Stomach smooth muscle (tissue), 2 donors: ENCODE data around the gene IGLL1.

Source experiments
- H3K27ac ChIP-seq: one replicate; pipeline ENCODE4 v1.7.0; 2013; ENCODE audit warnings: mild to moderate bottlenecking, low read length, inconsistent platforms
- H3K27me3 ChIP-seq, 2 donors: one replicate each; pipeline ENCODE4 v1.7.0; 2013; ENCODE audit warnings: low read length in 2 of 2; ENCODE audit not compliant: insufficient read depth in 2 of 2, control insufficient read depth in 1 of 2
- H3K36me3 ChIP-seq, 2 donors: one replicate each; pipeline ENCODE4 v1.7.0; 2013; ENCODE audit warnings: low read length in 2 of 2; ENCODE audit not compliant: control insufficient read depth in 2 of 2, insufficient read depth in 2 of 2
- H3K4me1 ChIP-seq: one replicate; pipeline ENCODE4 v1.7.0; 2013; ENCODE audit warnings: low read length; ENCODE audit not compliant: control insufficient read depth, insufficient read depth
- H3K4me3 ChIP-seq, 2 donors: one replicate each; pipeline ENCODE4 v1.7.0; 2013; ENCODE audit warnings: low read length in 2 of 2
- H3K9ac ChIP-seq, 2 donors: one replicate each; pipeline ENCODE4 v1.7.0; 2013; ENCODE audit warnings: low read length in 2 of 2, mild to moderate bottlenecking in 1 of 2
- H3K9me3 ChIP-seq, 2 donors: one replicate each; pipeline ENCODE4 v1.7.0; 2013; ENCODE audit warnings: low read length in 2 of 2; ENCODE audit not compliant: control insufficient read depth in 2 of 2
- donor health status: healthy.
- donor health status: Pancreatic carcinoma.

The IGLL1 gene

GRCh38 chr22:23571486-23571885, 8.6 kb downstream of the IGLL1 start:
- Histone ChIP-seq H3K4me1 (no peaks in the 10 kb centered on the region), H3K9ac (no peak overlapping the region), H3K27ac (no peak overlapping the region), H3K4me3 (no peak overlapping the region), H3K9me3 (no peaks in the 10 kb centered on the region), H3K27me3 (peaks cover under 1 to 4% of the 10 kb centered on the region in 2 donors), H3K36me3 (no peaks in the 10 kb centered on the region)

GRCh38 chr22:23570681-23571080, 9.4 kb downstream of the IGLL1 start:
- H3K9me3 ChIP-seq, result no peaks in the 10 kb centered on the region
- H3K27me3 ChIP-seq, result peaks cover 7 to 8% of the 10 kb centered on the region in 2 donors
- H3K4me1 ChIP-seq, result peaks cover 5% of the 10 kb centered on the region
- H3K36me3 ChIP-seq, result no peaks in the 10 kb centered on the region
- H3K27ac ChIP-seq, result no peak overlapping the region
- no peak overlapping the region for H3K4me3 ChIP-seq
- no peak overlapping the region for H3K9ac ChIP-seq

- Histone ChIP-seq H3K27me3 (peaks cover 11 to 14% of the 10 kb centered on the region in 2 donors), H3K9ac (no peak overlapping the region), H3K36me3 (no peaks in the 10 kb centered on the region), H3K4me3 (no peak overlapping the region), H3K4me1 (peaks cover 11% of the 10 kb centered on the region), H3K9me3 (no peaks in the 10 kb centered on the region), H3K27ac (no peak overlapping the region)
These were observed 10.4 kb downstream of the IGLL1 start for GRCh38 chr22:23569716-23570115.

- no peaks in the 10 kb centered on the region for H3K36me3 ChIP-seq
- H3K4me1 ChIP-seq, result peaks cover 11% of the 10 kb centered on the region
- peaks cover 13 to 18% of the 10 kb centered on the region in 2 donors for H3K27me3 ChIP-seq
These were observed 10.8 kb downstream of the IGLL1 start for GRCh38 chr22:23569291-23569690.

GRCh38 chr22:23566705-23567475, 13.2 kb downstream of the IGLL1 start:
- Histone ChIP-seq H3K36me3 (no peaks in the 10 kb centered on the region), H3K9ac (no peak overlapping the region), H3K27me3 (peaks cover 23 to 25% of the 10 kb centered on the region in 2 donors), H3K9me3 (no peaks in the 10 kb centered on the region), H3K4me3 (peak overlapping the region in 1 of 2 donors; percentile 67), H3K4me1 (peaks cover 11% of the 10 kb centered on the region), H3K27ac (no peak overlapping the region)

More at GRCh38 chr22:23569291-23569690, 10.8 kb downstream of the IGLL1 start:
- H3K27ac ChIP-seq, result no peak overlapping the region
- H3K9me3 ChIP-seq, result no peaks in the 10 kb centered on the region
- no peak overlapping the region for H3K4me3 ChIP-seq
- no peak overlapping the region for H3K9ac ChIP-seq

- Histone ChIP-seq H3K27me3 (peaks cover 24 to 25% of the 10 kb centered on the region in 2 donors), H3K4me1 (peaks cover 11% of the 10 kb centered on the region), H3K36me3 (no peaks in the 10 kb centered on the region), H3K9ac (no peak overlapping the region), H3K9me3 (no peaks in the 10 kb centered on the region), H3K27ac (no peak overlapping the region), H3K4me3 (peak overlapping the region; percentile 50 to 67)
These were observed 14.0 kb downstream of the IGLL1 start for GRCh38 chr22:23565915-23566704.

GRCh38 chr22:23565305-23565914, 14.7 kb downstream of the IGLL1 start:
- Histone ChIP-seq H3K36me3 (no peaks in the 10 kb centered on the region), H3K4me3 (peak overlapping the region; percentile 50 to 67), H3K27ac (no peak overlapping the region), H3K27me3 (peaks cover 24 to 25% of the 10 kb centered on the region in 2 donors), H3K9me3 (no peaks in the 10 kb centered on the region), H3K4me1 (peaks cover 11% of the 10 kb centered on the region), H3K9ac (no peak overlapping the region)

GRCh38 chr22:23564276-23564675, 15.8 kb downstream of the IGLL1 start:
- H3K4me1 ChIP-seq, result peaks cover 11% of the 10 kb centered on the region
- no peak overlapping the region for H3K4me3 ChIP-seq
- H3K27me3 ChIP-seq, result peaks cover 24 to 25% of the 10 kb centered on the region in 2 donors
- no peaks in the 10 kb centered on the region for H3K9me3 ChIP-seq
- no peaks in the 10 kb centered on the region for H3K36me3 ChIP-seq
- H3K27ac ChIP-seq, result no peak overlapping the region
- no peak overlapping the region for H3K9ac ChIP-seq

- Histone ChIP-seq H3K27me3 (peaks cover 24 to 25% of the 10 kb centered on the region in 2 donors), H3K36me3 (no peaks in the 10 kb centered on the region)
These were observed 17.0 kb downstream of the IGLL1 start for GRCh38 chr22:23563111-23563510.

GRCh38 chr22:23562186-23562585, 17.9 kb downstream of the IGLL1 start:
- H3K27me3 ChIP-seq, result peaks cover 22 to 27% of the 10 kb centered on the region in 2 donors
- H3K9me3 ChIP-seq, result no peaks in the 10 kb centered on the region
- no peak overlapping the region for H3K9ac ChIP-seq
- peaks cover 11% of the 10 kb centered on the region for H3K4me1 ChIP-seq
- no peak overlapping the region for H3K4me3 ChIP-seq
- H3K36me3 ChIP-seq, result no peaks in the 10 kb centered on the region
- H3K27ac ChIP-seq, result no peak overlapping the region

More at GRCh38 chr22:23563111-23563510, 17.0 kb downstream of the IGLL1 start:
- Histone ChIP-seq H3K9ac (no peak overlapping the region), H3K4me3 (no peak overlapping the region), H3K27ac (no peak overlapping the region), H3K4me1 (peaks cover 11% of the 10 kb centered on the region), H3K9me3 (no peaks in the 10 kb centered on the region)
